ENCODE results near the gene FCAMR. TPM values are rescaled to one million over a fixed set of nuclear protein-coding genes. Genes with fewer than 3 reads are reported as not detected.

Gene FCAMR
- total and polyA plus RNA-seq, 2 of the 4 experiments (the other 2 are of a cell fraction) = not detected

DNA sequence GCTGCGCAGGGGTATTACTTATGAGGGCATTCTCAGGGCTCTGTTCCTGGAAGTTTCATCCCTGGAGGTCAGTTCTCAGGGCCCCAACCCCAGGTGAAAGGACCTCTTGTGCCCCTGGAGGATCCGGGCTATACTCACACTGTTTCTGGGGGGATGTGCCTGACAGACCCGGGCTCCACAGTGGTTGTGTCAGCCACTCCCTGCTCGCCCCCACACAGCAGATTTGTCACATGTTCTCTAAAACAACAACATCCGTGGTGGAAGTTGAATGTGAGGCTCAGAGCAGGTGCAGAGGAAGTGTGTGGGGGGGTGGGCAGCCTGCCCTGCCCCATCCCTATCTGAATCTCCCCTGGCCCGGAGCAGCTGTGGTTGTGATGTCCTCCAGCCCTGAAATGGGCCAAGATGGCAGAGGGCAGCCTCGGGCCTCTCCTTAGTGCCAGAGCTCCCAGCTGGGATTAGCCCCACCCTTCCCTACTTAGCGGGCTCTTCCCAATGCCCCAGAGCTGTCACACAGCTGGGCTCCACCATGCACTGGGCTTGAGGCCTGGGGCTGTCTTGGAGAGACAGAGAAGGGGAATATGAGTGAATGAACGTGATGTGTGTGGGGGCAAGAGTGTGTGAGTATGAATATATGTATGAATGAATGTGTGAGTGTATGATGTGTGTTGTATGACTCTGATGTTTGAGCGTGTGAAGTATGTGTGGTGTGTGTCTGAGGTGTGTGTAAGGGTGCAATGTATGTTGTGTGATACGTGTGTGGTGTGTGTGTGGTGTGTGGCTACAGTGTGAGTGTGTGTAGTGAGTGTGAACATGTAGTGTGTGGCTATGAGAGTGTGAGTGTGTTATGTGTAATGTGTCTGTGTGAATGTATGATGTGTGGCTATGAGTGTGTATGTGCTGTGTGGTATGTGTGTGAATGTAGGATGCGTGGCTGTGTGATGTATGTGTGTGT, 47.0 kb downstream of the FCAMR start (continued):
- TF ChIP-seq FOS (IDR thresholded peaks at IDR 0.05; ENCODE audit: low read depth, low read length) = no peak
- no peak for TF ChIP-seq RFX5 (IDR thresholded peaks at IDR 0.05; ENCODE audit: low read depth, low read length)

DNA sequence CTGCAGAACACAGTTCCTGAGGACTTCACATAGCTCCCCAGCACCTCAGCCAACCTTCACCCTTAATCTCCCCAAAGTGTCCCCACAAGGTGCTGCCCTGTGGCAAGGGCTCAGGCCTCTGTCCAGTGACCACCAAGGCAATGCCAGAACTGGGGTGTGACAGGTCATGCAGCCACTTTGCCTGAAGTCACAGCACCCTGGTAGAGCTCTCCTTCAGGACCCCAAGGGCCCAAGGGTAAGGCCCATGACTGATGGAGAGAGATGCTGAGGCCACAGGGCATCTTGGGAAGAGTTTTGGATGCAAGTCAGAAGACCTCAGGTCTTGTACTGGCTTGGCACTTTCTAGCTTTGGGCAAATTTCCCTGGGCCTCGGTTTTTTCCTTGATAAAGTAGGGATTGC, 47.7 kb downstream of the FCAMR start:
- no peak overlapping the region for H3K14ac ChIP-seq (replicated peaks; ENCODE audit: low read depth, low read length)
- H3K9ac ChIP-seq (ENCODE audit: low read depth, low read length) = no peak overlapping the region
- H4K91ac ChIP-seq (ENCODE audit: insufficient read depth, low read depth, low read length) = no peak overlapping the region
- no peaks in the 10 kb centered on the region; the same call in 1 of the 2 replicates for H3K4me1 ChIP-seq (ENCODE audit: control insufficient read depth, insufficient read depth, low read length)
- no peak overlapping the region for H2AFZ ChIP-seq (replicated peaks; ENCODE audit: low read length, poor library complexity)
- no peaks in the 10 kb centered on the region for H3K9me3 ChIP-seq (ENCODE audit: control insufficient read depth, insufficient read depth, low read length)
- ChIA-PET POLR2A (ENCODE audit: unreplicated experiment) (no interaction called here), CTCF (interaction anchor here (0.9 kb wide), 1 partner anchor 10 kb away, joined by 3 read pairs; no protein-coding TSS in a partner anchor)
- peaks cover 11% of the 10 kb centered on the region; the same call in 1 of the 2 replicates for H3K27me3 ChIP-seq (ENCODE audit: control insufficient read depth, insufficient read depth, low read length)
- no peaks in the 10 kb centered on the region; a peak in 1 of 4 replicates for H3K79me1 ChIP-seq (ENCODE audit: low read depth in 1 of 2, low read length in 2 of 2)
- intact Hi-C loops (cut with micrococcal nuclease) (no loop called here), dilution Hi-C loops (cut with HindIII; ENCODE audit: low sequenced_read_pairs, unreplicated experiment) (no loop called here), in situ Hi-C loops (cut with MboI; ENCODE audit: low sequenced_read_pairs) (no loop called here)
- H2AK9ac ChIP-seq (replicated peaks; ENCODE audit: low read depth, low read length, poor library complexity) = no peak overlapping the region
- no peak overlapping the region for H4K8ac ChIP-seq (ENCODE audit: low read depth in 2 of 2, low read length in 2 of 2)
- H3K9me1 ChIP-seq (ENCODE audit: insufficient read depth, low read length) = peaks cover 12% of the 10 kb centered on the region
- H3K4me2 ChIP-seq (ENCODE audit: low read depth, low read length) = no peak overlapping the region
- no CpG with 5 or more reads among the region's 1 CpG for WGBS, 2 experiments (ENCODE audit: extremely low coverage in 2 of 2, insufficient read length in 1 of 2)
- no peak overlapping the region for H4K5ac ChIP-seq (ENCODE audit: low read depth, low read length)
- H3K18ac ChIP-seq (ENCODE audit: low read depth, low read length) = no peak overlapping the region
- no peak overlapping the region for H2BK5ac ChIP-seq (ENCODE audit: low read depth, low read length, poor library complexity, severe bottlenecking)
- no peak overlapping the region for H3K23ac ChIP-seq (ENCODE audit: low read depth, low read length)
- H2AK5ac ChIP-seq (ENCODE audit: low read depth, low read length) = no peak overlapping the region
- no peak overlapping the region for H3K4me3 ChIP-seq (ENCODE audit: insufficient read depth, low read depth, low read length)
- DNase-seq (no peak), ATAC-seq (ENCODE audit: low read depth) (no peak)
- H2BK20ac ChIP-seq (ENCODE audit: low read depth, low read length) = no peak overlapping the region
- H2BK120ac ChIP-seq (ENCODE audit: low read depth, low read length) = no peak overlapping the region
- no peaks in the 10 kb centered on the region for H3K36me3 ChIP-seq (ENCODE audit: control insufficient read depth, insufficient read depth, low read length)
- H3K27ac ChIP-seq (ENCODE audit: insufficient read depth, low read length) = no peak overlapping the region
- H3K4ac ChIP-seq (ENCODE audit: low read depth, low read length) = no peak overlapping the region
- no TSS peak for BruUV-seq (replicated peaks)
- no peaks in the 10 kb centered on the region for H4K20me1 ChIP-seq (ENCODE audit: insufficient read depth, low read length)
- H2BK15ac ChIP-seq (ENCODE audit: low read depth, low read length) = no peak overlapping the region
- H3K56ac ChIP-seq (ENCODE audit: extremely low read depth, insufficient read depth, low read length) = no peak overlapping the region
- TF ChIP-seq, protein P1, sequence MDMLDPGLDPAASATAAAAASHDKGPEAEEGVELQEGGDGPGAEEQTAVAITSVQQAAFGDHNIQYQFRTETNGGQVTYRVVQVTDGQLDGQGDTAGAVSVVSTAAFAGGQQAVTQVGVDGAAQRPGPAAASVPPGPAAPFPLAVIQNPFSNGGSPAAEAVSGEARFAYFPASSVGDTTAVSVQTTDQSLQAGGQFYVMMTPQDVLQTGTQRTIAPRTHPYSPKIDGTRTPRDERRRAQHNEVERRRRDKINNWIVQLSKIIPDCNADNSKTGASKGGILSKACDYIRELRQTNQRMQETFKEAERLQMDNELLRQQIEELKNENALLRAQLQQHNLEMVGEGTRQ (IDR thresholded peaks at IDR 0.05; ENCODE audit: low read depth, low read length) = no peak
- TF ChIP-seq RCOR1 (IDR thresholded peaks at IDR 0.05; ENCODE audit: insufficient replicate concordance, low read length) (no peak), SMC3 (IDR thresholded peaks at IDR 0.05; ENCODE audit: low read depth, low read length) (no peak), POLR2A (IDR thresholded peaks at IDR 0.05; ENCODE audit: low read depth, low read length) (no peak), CHD1 (IDR thresholded peaks at IDR 0.05; ENCODE audit: low read depth, low read length) (no peak), MAZ (IDR thresholded peaks at IDR 0.05; ENCODE audit: borderline replicate concordance, low read depth, low read length) (no peak), MAFK (IDR thresholded peaks at IDR 0.05; ENCODE audit: low read depth, low read length) (no peak), BHLHE40 (IDR thresholded peaks at IDR 0.05; ENCODE audit: low read depth, low read length) (no peak)
- TF ChIP-seq, protein P2, sequence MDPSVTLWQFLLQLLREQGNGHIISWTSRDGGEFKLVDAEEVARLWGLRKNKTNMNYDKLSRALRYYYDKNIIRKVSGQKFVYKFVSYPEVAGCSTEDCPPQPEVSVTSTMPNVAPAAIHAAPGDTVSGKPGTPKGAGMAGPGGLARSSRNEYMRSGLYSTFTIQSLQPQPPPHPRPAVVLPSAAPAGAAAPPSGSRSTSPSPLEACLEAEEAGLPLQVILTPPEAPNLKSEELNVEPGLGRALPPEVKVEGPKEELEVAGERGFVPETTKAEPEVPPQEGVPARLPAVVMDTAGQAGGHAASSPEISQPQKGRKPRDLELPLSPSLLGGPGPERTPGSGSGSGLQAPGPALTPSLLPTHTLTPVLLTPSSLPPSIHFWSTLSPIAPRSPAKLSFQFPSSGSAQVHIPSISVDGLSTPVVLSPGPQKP (IDR thresholded peaks at IDR 0.05; ENCODE audit: borderline replicate concordance, low read depth, low read length) = no peak
- TF ChIP-seq, protein P3, sequence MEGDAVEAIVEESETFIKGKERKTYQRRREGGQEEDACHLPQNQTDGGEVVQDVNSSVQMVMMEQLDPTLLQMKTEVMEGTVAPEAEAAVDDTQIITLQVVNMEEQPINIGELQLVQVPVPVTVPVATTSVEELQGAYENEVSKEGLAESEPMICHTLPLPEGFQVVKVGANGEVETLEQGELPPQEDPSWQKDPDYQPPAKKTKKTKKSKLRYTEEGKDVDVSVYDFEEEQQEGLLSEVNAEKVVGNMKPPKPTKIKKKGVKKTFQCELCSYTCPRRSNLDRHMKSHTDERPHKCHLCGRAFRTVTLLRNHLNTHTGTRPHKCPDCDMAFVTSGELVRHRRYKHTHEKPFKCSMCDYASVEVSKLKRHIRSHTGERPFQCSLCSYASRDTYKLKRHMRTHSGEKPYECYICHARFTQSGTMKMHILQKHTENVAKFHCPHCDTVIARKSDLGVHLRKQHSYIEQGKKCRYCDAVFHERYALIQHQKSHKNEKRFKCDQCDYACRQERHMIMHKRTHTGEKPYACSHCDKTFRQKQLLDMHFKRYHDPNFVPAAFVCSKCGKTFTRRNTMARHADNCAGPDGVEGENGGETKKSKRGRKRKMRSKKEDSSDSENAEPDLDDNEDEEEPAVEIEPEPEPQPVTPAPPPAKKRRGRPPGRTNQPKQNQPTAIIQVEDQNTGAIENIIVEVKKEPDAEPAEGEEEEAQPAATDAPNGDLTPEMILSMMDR (conservative IDR thresholded peaks at IDR 0.05; ENCODE audit: low read depth, low read length) = no peak

Data from IMR-90 (cell line).